Endothelial cell of umbilical vein (primary cell): ENCODE measurements around the gene EPN1. TPM values are rescaled to one million over a fixed set of nuclear protein-coding genes. Genes with fewer than 3 reads are reported as not detected.

ENCODE experiments used
- BruUV-seq: library from RNA; stranded (reverse); fragments of 400-500 nt; replicated peaks from 2 replicates; lab custom pipeline; 2021; lab: Mats Ljungman, UMichigan
- CTCF ChIA-PET: fragments of 300-600, 350-600 bp; sonication (Branson Sonifier 250); formaldehyde crosslinking; loops from one replicate; lab custom pipeline; 2021; ENCODE audit warnings: antibody characterized with exemption, inconsistent platforms; lab: Charles Lee
- POLR2A ChIA-PET: fragments of 300-600, 350-600 bp; sonication (Branson Sonifier 250); formaldehyde crosslinking; loops from one replicate; lab custom pipeline; 2021; ENCODE audit warnings: antibody characterized with exemption, inconsistent platforms; lab: Charles Lee
- DNase-seq: peaks from one replicate; pipeline ENCODE4 v3.0.0-alpha.2; 2011; ENCODE audit warnings: low read depth, low spot score
- FAIRE-seq: peaks from 2 replicates; lab custom pipeline; 2011; peaks lifted over from hg19 to GRCh38; lab: Jason Lieb, UNC
- H2AFZ ChIP-seq: 2 replicates; pipeline ENCODE4 v1.6.0; 2012; ENCODE audit warnings: low read depth, low read length, control low read depth, inconsistent platforms
- H3K27ac ChIP-seq: 2 replicates; pipeline ENCODE4 v1.5.1; 2011; ENCODE audit warnings: low read depth, mild to moderate bottlenecking, control low read depth, low read length, moderate library complexity; ENCODE audit not compliant: insufficient read depth
- H3K27me3 ChIP-seq, 2 experiments: 2 replicates each; pipeline versions ENCODE4 v1.6.0 to v1.6.1; 2011; ENCODE audit warnings: low read length in 2 of 2, mixed read lengths in 1 of 2; ENCODE audit not compliant: control insufficient read depth in 2 of 2, insufficient read depth in 2 of 2
- H3K36me3 ChIP-seq, 2 experiments: 2 replicates in 1 of 2; 3 replicates in 1 of 2; pipeline ENCODE4 v1.5.1; 2011; ENCODE audit warnings: low read length in 2 of 2, mild to moderate bottlenecking in 1 of 2, moderate library complexity in 1 of 2; ENCODE audit not compliant: control insufficient read depth in 2 of 2, insufficient read depth in 2 of 2; ENCODE audit errors: extremely low read depth in 1 of 2
- H3K4me1 ChIP-seq: 3 replicates; pipeline ENCODE4 v1.5.1; 2011; ENCODE audit warnings: mild to moderate bottlenecking, low read length; ENCODE audit not compliant: control insufficient read depth, insufficient read depth; ENCODE audit errors: extremely low read depth
- H3K4me2 ChIP-seq: 2 replicates; pipeline ENCODE4 v1.6.1; 2011; ENCODE audit warnings: low read length, control low read depth, mixed read lengths; ENCODE audit not compliant: insufficient read depth
- H3K4me3 ChIP-seq, 3 experiments: fragments of 200-600 bp in 1 of 3; sonication (generic), shearing (Covaris generic) in 1 of 3; replicated peaks in 1 of 3; 2 replicates each; pipeline ENCODE4 v1.5.1; 2011 to 2016; ENCODE audit warnings: control low read depth in 3 of 3, low read length in 3 of 3, mild to moderate bottlenecking in 2 of 3, inconsistent platforms in 1 of 3, low read depth in 1 of 3, moderate library complexity in 1 of 3; ENCODE audit not compliant: insufficient read depth in 1 of 3
- H3K79me2 ChIP-seq: 2 replicates; pipeline ENCODE4 v1.6.0; 2012; ENCODE audit warnings: low read length, inconsistent platforms; ENCODE audit not compliant: control insufficient read depth, insufficient read depth
- H3K9ac ChIP-seq: replicated peaks from 2 replicates; pipeline ENCODE3; 2011; ENCODE audit warnings: low read length, control low read depth; ENCODE audit not compliant: insufficient read depth; ENCODE audit errors: extremely low read depth
- H3K9me1 ChIP-seq: replicated peaks from 3 replicates; pipeline ENCODE4 v1.6.0; 2011; ENCODE audit warnings: mild to moderate bottlenecking, low read length; ENCODE audit not compliant: control insufficient read depth, insufficient read depth; ENCODE audit errors: extremely low read depth
- H3K9me3 ChIP-seq: replicated peaks from 2 replicates; pipeline ENCODE4 v1.5.1; 2012; ENCODE audit warnings: low read length, inconsistent platforms; ENCODE audit not compliant: control insufficient read depth, insufficient read depth
- H4K20me1 ChIP-seq: replicated peaks from 2 replicates; pipeline ENCODE3; 2011; ENCODE audit warnings: mild to moderate bottlenecking, low read length; ENCODE audit not compliant: control insufficient read depth, insufficient read depth; ENCODE audit errors: extremely low read depth
- CTCF ChIP-seq, 2 donors: IDR thresholded peaks; 1 replicate in 1 of 2; 2 replicates in 1 of 2; pipeline ENCODE4 v1.5.1; 2011; ENCODE audit warnings: low read length in 2 of 2, mild to moderate bottlenecking in 2 of 2, moderate library complexity in 2 of 2, control low read depth in 1 of 2, inconsistent platforms in 1 of 2, low read depth in 1 of 2; ENCODE audit not compliant: insufficient read depth in 1 of 2; ENCODE audit errors: extremely low read depth in 1 of 2
- EZH2 ChIP-seq: IDR thresholded peaks from 2 replicates; pipeline ENCODE4 v1.6.1; 2012; ENCODE audit warnings: borderline replicate concordance, low read depth, mild to moderate bottlenecking, moderate library complexity, low read length, inconsistent platforms; ENCODE audit not compliant: severe bottlenecking
- GATA2 ChIP-seq: IDR thresholded peaks from 2 replicates; pipeline ENCODE4 v1.7.0; 2011; ENCODE audit warnings: low read depth, mild to moderate bottlenecking, moderate library complexity, mixed read lengths, low read length; ENCODE audit not compliant: insufficient read length, insufficient read depth
- JUN ChIP-seq: IDR thresholded peaks from 2 replicates; pipeline ENCODE4 v1.6.1; 2011; ENCODE audit warnings: borderline replicate concordance, low read depth; ENCODE audit not compliant: insufficient read length, insufficient read depth
- POLR2A ChIP-seq: IDR thresholded peaks from 2 replicates; pipeline ENCODE4 v1.6.1; 2012; ENCODE audit warnings: low read depth, mild to moderate bottlenecking, control low read depth, low read length
- dilution Hi-C: fragments of 300-500 bp; cut with MboI; formaldehyde crosslinking; loops from one replicate; pipeline ENCODE4 v1.15.0; 2019; ENCODE audit warnings: low sequenced_read_pairs; ENCODE audit not compliant: extremely low pct_ligation_motif_present
- intact Hi-C: fragments of 100-400 bp; cut with micrococcal nuclease; formaldehyde crosslinking; loops from one replicate; pipeline ENCODE4 v1.10.0; 2022
- polyA plus RNA-seq, 4 experiments: library from polyadenylated mRNA; depleted of rRNA in 3 of 4; stranded (reverse) in 3 of 4; unstranded in 1 of 4; fragments of >200 nt; gene quantifications; 2 replicates each; pipeline versions ENCODE4 v1.2.1 to v1.2.3, GENCODE V29; 2011 to 2012; ENCODE audit warnings: missing spikeins in 1 of 4
- total RNA-seq: library from RNA; stranded (reverse); gene quantifications from 2 replicates; pipeline ENCODE4 v1.2.3, GENCODE V29; 2021
- TF ChIP-seq, protein P1 (sequence below): IDR thresholded peaks from 2 replicates; pipeline ENCODE4 v1.6.1; 2011; ENCODE audit not compliant: insufficient read depth, insufficient read length

Gene EPN1
- total and polyA plus RNA-seq, 2 donors (not counting 3 experiments of a cell fraction or from before 2014, with no cell fraction given), result 87.2 to 138 TPM

DNA sequence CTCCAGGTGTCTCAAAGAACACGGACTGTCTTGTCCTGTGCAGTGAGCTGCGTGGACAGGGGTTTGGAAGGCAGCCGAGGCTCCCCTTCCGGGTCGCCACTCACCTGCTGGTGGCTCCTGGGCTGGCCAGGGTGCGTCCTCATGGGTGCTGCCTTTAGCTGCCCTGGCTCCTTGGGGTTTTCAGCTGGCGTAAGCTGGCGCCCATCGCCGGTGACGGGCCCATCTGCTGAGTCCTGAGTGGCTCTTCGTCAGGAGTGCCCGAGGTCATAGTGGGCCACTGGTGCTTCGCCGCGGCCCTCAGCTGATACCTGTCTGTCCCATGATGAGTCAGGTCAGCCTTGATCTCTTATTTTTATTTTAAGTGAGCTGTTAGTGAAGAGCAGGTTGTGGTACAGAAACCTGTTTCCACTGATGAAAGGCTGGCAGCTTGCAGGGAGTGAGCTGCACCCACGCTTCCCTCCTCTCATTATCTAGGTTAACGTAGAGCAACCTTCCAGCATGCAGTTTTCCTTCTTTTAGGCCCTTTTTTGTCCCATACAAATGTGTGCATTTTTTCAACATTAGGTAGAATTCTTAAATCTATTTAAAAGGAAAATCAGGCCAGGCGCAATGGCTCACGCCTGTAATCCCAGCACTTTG is 18.4 kb downstream of the EPN1 start:
- Histone ChIP-seq H3K9ac (no peak overlapping the region), H3K9me1 (no peaks in the 10 kb centered on the region), H3K4me2 (no peak overlapping the region), H3K4me1 (no peaks in the 10 kb centered on the region), H4K20me1 (no peaks in the 10 kb centered on the region), H2AFZ (no peak overlapping the region), H3K27me3 (no peaks in the 10 kb centered on the region), H3K4me3 (no peak overlapping the region), H3K27ac (no peak overlapping the region), H3K9me3 (no peaks in the 10 kb centered on the region), H3K79me2 (no peaks in the 10 kb centered on the region), H3K36me3 (peaks cover 4 to 53% of the 10 kb centered on the region in 2 experiments)
- BruUV-seq, result no TSS peak
- TF ChIP-seq CTCF (IDR thresholded peaks at IDR 0.05; ENCODE audit: extremely low read depth in 1 of 2, insufficient read depth in 1 of 2, low read depth in 1 of 2, low read length in 2 of 2) (no peak), JUN (no peak)
- ChIA-PET POLR2A (interaction anchor here (0.6 kb wide), 1 partner anchor 448 kb away, joined by 3 read pairs; the partner anchor contains the start of gene ZNF444), CTCF (interaction anchor here (0.7 kb wide), 1 partner anchor 27 kb away, joined by 5 read pairs; no protein-coding TSS in a partner anchor)
- intact Hi-C loops (no loop called here), dilution Hi-C loops (no loop called here)
- FAIRE-seq, result no peak
- no peak for DNase-seq

DNA sequence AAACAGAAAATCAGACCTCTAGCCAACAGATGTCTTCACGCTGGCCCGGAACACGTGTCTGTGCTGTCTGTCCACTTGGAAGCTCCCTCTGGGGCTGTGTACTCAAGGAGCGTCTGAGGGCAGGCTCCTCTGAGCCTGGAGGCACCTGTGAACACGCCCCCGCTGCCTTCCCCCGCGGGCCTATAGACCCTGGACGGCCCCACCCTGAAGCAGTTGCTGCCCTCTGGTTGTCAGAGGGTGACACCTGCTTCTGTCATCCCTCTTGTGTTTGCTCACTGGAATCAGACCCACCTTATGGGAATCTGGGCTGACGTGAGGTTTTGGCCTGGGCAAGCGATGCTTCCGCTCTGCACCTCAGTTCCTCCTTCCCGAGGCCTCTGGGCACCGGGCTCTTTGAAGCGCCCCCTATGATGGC is 19.2 kb downstream of the EPN1 start:
- H4K20me1 ChIP-seq, result no peaks in the 10 kb centered on the region
- no peak overlapping the region for H3K4me2 ChIP-seq
- no peak for TF ChIP-seq POLR2A
- TF ChIP-seq JUN, result no peak
- TF ChIP-seq EZH2, result no peak
- TF ChIP-seq, protein P1, sequence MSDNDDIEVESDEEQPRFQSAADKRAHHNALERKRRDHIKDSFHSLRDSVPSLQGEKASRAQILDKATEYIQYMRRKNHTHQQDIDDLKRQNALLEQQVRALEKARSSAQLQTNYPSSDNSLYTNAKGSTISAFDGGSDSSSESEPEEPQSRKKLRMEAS, result no peak
- no peak for TF ChIP-seq GATA2
- peaks cover 2 to 46% of the 10 kb centered on the region in 2 experiments for H3K36me3 ChIP-seq
- no peak overlapping the region for H2AFZ ChIP-seq
- DNase-seq (no peak), FAIRE-seq (no peak)
- no peaks in the 10 kb centered on the region for H3K27me3 ChIP-seq
- ChIA-PET POLR2A (no interaction called here), CTCF (interaction anchor here (0.7 kb wide), 1 partner anchor 28 kb away, joined by 5 read pairs; no protein-coding TSS in a partner anchor)
- H3K79me2 ChIP-seq, result no peaks in the 10 kb centered on the region
- no peaks in the 10 kb centered on the region for H3K4me1 ChIP-seq
- BruUV-seq, result no TSS peak
- H3K27ac ChIP-seq, result no peak overlapping the region
- H3K9me3 ChIP-seq, result no peaks in the 10 kb centered on the region
- no peak overlapping the region for H3K9ac ChIP-seq
- dilution Hi-C loops, result no loop called here
- H3K9me1 ChIP-seq, result no peaks in the 10 kb centered on the region
- H3K4me3 ChIP-seq, result no peak overlapping the region
- intact Hi-C loops, result no loop called here
